Measurements from ENCODE around the gene XPR1.
"Not testable (repeated sequence)": the region's sequence is repeated elsewhere in the genome, so short reads cannot be mapped to it uniquely, and the experiment has no call there.

XPR1 gene

GRCh38 chr1:180781718-180782117, 149.9 kb downstream of the XPR1 start:
- TF ChIP-seq CTCF (IDR thresholded peaks at IDR 0.05; ENCODE audit: insufficient read depth, missing control alignments): no peak
- no peak for DNase-seq (ENCODE audit: insufficient read length, low spot score)
- FAIRE-seq: no peak

GRCh38 chr1:180785291-180785690, 153.5 kb downstream of the XPR1 start:
- FAIRE-seq (no peak), DNase-seq (ENCODE audit: insufficient read length, low spot score) (no peak)
- TF ChIP-seq CTCF (IDR thresholded peaks at IDR 0.05; ENCODE audit: insufficient read depth, missing control alignments): no peak

GRCh38 chr1:180785887-180786286, 154.1 kb downstream of the XPR1 start:
- no peak for FAIRE-seq
- TF ChIP-seq CTCF (IDR thresholded peaks at IDR 0.05; ENCODE audit: insufficient read depth, missing control alignments): no peak
- no peak for DNase-seq (ENCODE audit: insufficient read length, low spot score)

GRCh38 chr1:180786624-180787023, 154.8 kb downstream of the XPR1 start:
- FAIRE-seq (no peak), DNase-seq (ENCODE audit: insufficient read length, low spot score) (no peak)
- no peak for TF ChIP-seq CTCF (IDR thresholded peaks at IDR 0.05; ENCODE audit: insufficient read depth, missing control alignments)

GRCh38 chr1:180787628-180788307, 155.9 kb downstream of the XPR1 start:
- no peak for DNase-seq (ENCODE audit: insufficient read length, low spot score)
- FAIRE-seq: peak; percentile 32
- no peak for TF ChIP-seq CTCF (IDR thresholded peaks at IDR 0.05; ENCODE audit: insufficient read depth, missing control alignments)

- TF ChIP-seq CTCF (IDR thresholded peaks at IDR 0.05; ENCODE audit: insufficient read depth, missing control alignments): no peak
- FAIRE-seq (no peak), DNase-seq (ENCODE audit: insufficient read length, low spot score) (no peak)
Measured at GRCh38 chr1:180789460-180789859, 157.6 kb downstream of the XPR1 start.

- FAIRE-seq; DNase-seq (ENCODE audit: insufficient read length, low spot score): not testable (repeated sequence)
Measured at GRCh38 chr1:180791152-180791551, 159.3 kb downstream of the XPR1 start.

GRCh38 chr1:180791806-180792205, 160.0 kb downstream of the XPR1 start:
- FAIRE-seq (peak; percentile 6), DNase-seq (ENCODE audit: insufficient read length, low spot score) (no peak)
- no peak for TF ChIP-seq CTCF (IDR thresholded peaks at IDR 0.05; ENCODE audit: insufficient read depth, missing control alignments)

All from D721Med (cell line).